ENCODE measurements around the gene PRR13.

Gene PRR13

DNA sequence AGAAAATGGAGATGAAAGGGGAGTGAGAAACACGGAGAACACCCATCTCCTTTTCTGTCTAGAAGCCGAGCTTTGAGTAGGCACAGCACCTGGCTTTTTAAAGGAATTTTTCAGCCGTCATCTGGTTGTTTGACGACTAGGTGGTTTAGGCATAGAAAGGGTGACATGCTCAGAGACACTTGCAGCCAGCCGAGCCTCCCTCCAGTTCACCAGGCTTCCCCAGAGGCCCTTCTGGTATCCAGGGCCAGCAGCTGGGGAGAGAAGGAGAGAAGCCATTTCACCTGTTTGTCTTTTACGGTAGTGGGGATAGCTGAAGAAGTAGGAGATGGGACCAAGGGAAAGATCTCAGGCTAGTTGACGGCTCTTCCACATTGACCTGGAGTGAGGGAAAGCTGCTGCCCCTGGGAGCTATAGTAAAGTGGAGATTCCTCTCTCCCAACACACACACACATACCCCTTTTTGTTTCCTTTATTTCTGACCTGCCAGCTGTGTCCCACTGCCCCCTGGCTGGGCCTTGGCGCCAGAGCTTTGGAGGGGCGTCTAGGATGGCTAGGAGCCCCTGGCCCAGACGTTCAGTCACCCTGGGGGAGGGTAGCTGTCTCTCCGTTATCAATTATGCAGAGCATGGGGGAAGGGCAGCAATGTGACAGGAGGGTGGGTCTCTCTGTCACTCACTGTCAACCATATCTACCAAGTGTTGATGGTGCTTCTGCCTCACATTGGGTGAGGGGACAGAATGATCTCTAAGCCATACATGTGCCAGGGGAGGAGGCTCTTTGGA is 52.3 kb downstream of the PRR13 start:
- peak; percentile 30 for DNase-seq (ENCODE audit: low spot score)

Data from hematopoietic multipotent progenitor cell treated with erythropoietin and hydrocortisone succinate and interleukin-3 and kit ligand, for 17 days (in vitro differentiated cells).